A549 (cell line): ENCODE measurements around the gene RAB20. TPM values are rescaled to one million over a fixed set of nuclear protein-coding genes. Genes with fewer than 3 reads are reported as not detected.

Experiments used
- ATAC-seq, 2 experiments: fragments of 200-7000 bp in 1 of 2; fragments of >200 bp in 1 of 2; cut with Nextera tagmentation in 1 of 2; cut with Tn5 transposase in 1 of 2; 3 replicates each; pipeline versions ENCODE4 v1.8.0 to v1.9.1; 2018 to 2020; ENCODE audit warnings: mild to moderate bottlenecking in 1 of 2, moderate library complexity in 1 of 2
- CTCF ChIA-PET: fragments of 300-600 bp; sonication (Branson Sonifier 250); formaldehyde crosslinking; extraction: SDS; loops from one replicate; lab custom pipeline; 2021; ENCODE audit warnings: antibody characterized with exemption, inconsistent platforms; lab: Yijun Ruan, JAX
- POLR2A ChIA-PET: fragments of 350-600 bp; formaldehyde crosslinking; extraction: SDS; loops from one replicate; lab custom pipeline; 2021; ENCODE audit warnings: antibody characterized with exemption, inconsistent platforms; lab: Yijun Ruan, JAX
- DNase-seq, 2 experiments: peaks; one replicate each; pipeline versions ENCODE4 v3.0.0 to v3.0.0-alpha.2; 2011 to 2016; ENCODE audit warnings: low read depth in 1 of 2, low spot score in 1 of 2
- FAIRE-seq: peaks from 2 replicates; lab custom pipeline; 2011; peaks lifted over from hg19 to GRCh38; lab: Jason Lieb, UNC
- H3K27ac ChIP-seq, 2 experiments: fragments of >200 bp; sonication (Bioruptor Twin); formaldehyde crosslinking; 3 replicates each; pipeline ENCODE4 v1.5.1; 2016 to 2017
- H3K4me1 ChIP-seq: fragments of >200 bp; sonication (Bioruptor Twin); formaldehyde crosslinking; 3 replicates; pipeline ENCODE4 v1.6.1; 2016
- H3K4me2 ChIP-seq: fragments of >200 bp; sonication (Bioruptor Twin); formaldehyde crosslinking; 3 replicates; pipeline ENCODE4 v1.6.1; 2016
- H3K4me3 ChIP-seq: fragments of >200 bp; sonication (Bioruptor Twin); formaldehyde crosslinking; 3 replicates; pipeline ENCODE4 v1.5.1; 2016
- H3K9me3 ChIP-seq: fragments of >200 bp; sonication (Bioruptor Twin); formaldehyde crosslinking; 3 replicates; pipeline ENCODE4 v1.6.1; 2016
- ATOH8 ChIP-seq: fragments of 250-450 bp; sonication (Bioruptor Pico); IDR thresholded peaks from 2 replicates; pipeline ENCODE4 v1.5.0; 2020; ENCODE audit warnings: low read depth, mild to moderate bottlenecking, moderate library complexity
- CBX8 ChIP-seq: fragments of 200-600 bp; sonication (generic); IDR thresholded peaks from 2 replicates; pipeline ENCODE4 v1.6.1; 2016
- CHD2 ChIP-seq: fragments of 150-350 bp; IDR thresholded peaks from 2 replicates; pipeline ENCODE4 v1.6.1; 2014; ENCODE audit warnings: low read length; ENCODE audit not compliant: partially characterized antibody
- EHF ChIP-seq: fragments of 250-450 bp; sonication (Bioruptor Pico); IDR thresholded peaks from 2 replicates; pipeline ENCODE4 v1.5.0; 2020; ENCODE audit warnings: mild to moderate bottlenecking
- ESRRA ChIP-seq: fragments of 150-350 bp; IDR thresholded peaks from 2 replicates; pipeline ENCODE4 v1.6.1; 2014; ENCODE audit warnings: mild to moderate bottlenecking, low read length, borderline replicate concordance
- GATA3 ChIP-seq: IDR thresholded peaks from 2 replicates; pipeline ENCODE4 v1.6.1; 2012; ENCODE audit warnings: borderline replicate concordance
- HDAC2 ChIP-seq: fragments of 200-600 bp; sonication (generic); IDR thresholded peaks from 2 replicates; pipeline ENCODE4 v1.6.1; 2016
- HOXB13 ChIP-seq: fragments of 250-450 bp; sonication (Bioruptor Pico); IDR thresholded peaks from 2 replicates; pipeline ENCODE4 v1.5.0; 2020; ENCODE audit warnings: low read depth, mild to moderate bottlenecking, moderate library complexity
- JUNB ChIP-seq: fragments of >200 bp; sonication (Bioruptor Twin); formaldehyde crosslinking; IDR thresholded peaks from 2 replicates; pipeline ENCODE4 v1.6.1; 2016
- KDM1A ChIP-seq: fragments of 200-600 bp; sonication (generic); IDR thresholded peaks from 2 replicates; pipeline ENCODE4 v1.6.1; 2016; ENCODE audit warnings: low read depth, mild to moderate bottlenecking
- PHF8 ChIP-seq: fragments of 200-600 bp; sonication (generic); IDR thresholded peaks from 2 replicates; pipeline ENCODE4 v1.6.1; 2016; ENCODE audit warnings: low read depth, mild to moderate bottlenecking, antibody characterized with exemption, moderate library complexity, borderline replicate concordance
- POLR2A ChIP-seq: IDR thresholded peaks from 2 replicates; pipeline ENCODE4 v1.6.1; 2012; ENCODE audit warnings: mild to moderate bottlenecking, low read length
- SMC3 ChIP-seq: fragments of >200 bp; sonication (Bioruptor Twin); formaldehyde crosslinking; IDR thresholded peaks from 3 replicates; pipeline ENCODE4 v1.6.1; 2018; ENCODE audit warnings: inconsistent platforms
- TFCP2L1 ChIP-seq: fragments of 250-450 bp; sonication (Bioruptor Pico); IDR thresholded peaks from 2 replicates; pipeline ENCODE4 v1.5.0; 2021; ENCODE audit warnings: mild to moderate bottlenecking
- TP53 ChIP-seq: fragments of 250-450 bp; sonication (Bioruptor Pico); IDR thresholded peaks from 2 replicates; pipeline ENCODE4 v1.5.0; 2021; ENCODE audit warnings: mild to moderate bottlenecking, moderate library complexity
- ZC3H11A ChIP-seq: fragments of 450-650 bp; IDR thresholded peaks from 2 replicates; pipeline ENCODE4 v1.6.1; 2014; ENCODE audit warnings: antibody characterized with exemption, mild to moderate bottlenecking
- WGBS: methylation state at CpG from one replicate; pipeline ENCODE4 v1.1.6; 2017; ENCODE audit errors: missing lambda C conversion rate; 5-methylcytosine and 5-hydroxymethylcytosine counted together
- polyA plus RNA-seq, 4 experiments: library from polyadenylated mRNA; depleted of rRNA in 3 of 4; stranded (reverse); fragments of >200 nt; fragmentation: RNase III in 1 of 4; extraction: RNeasy Plus Mini Kit Qiagen cat#74134 plus additional on column Dnase treatment in 1 of 4; gene quantifications; 2 replicates in 3 of 4; 3 replicates in 1 of 4; pipeline ENCODE4 v1.2.3, GENCODE V29; 2011 to 2017
- TF ChIP-seq, protein P1 (sequence below): fragments of >200 bp; sonication (Bioruptor Twin); formaldehyde crosslinking; IDR thresholded peaks from 3 replicates; pipeline ENCODE4 v1.6.1; 2016
- TF ChIP-seq, protein P2 (sequence below): fragments of 150-350 bp; IDR thresholded peaks from 2 replicates; pipeline ENCODE4 v1.6.1; 2014; ENCODE audit warnings: low read depth, mild to moderate bottlenecking, low read length
- TF ChIP-seq, protein P3 (sequence below): fragments of >200 bp; sonication (Bioruptor Twin); formaldehyde crosslinking; IDR thresholded peaks from 3 replicates; pipeline ENCODE4 v1.5.1; 2016

RAB20 gene
- polyA plus RNA-seq, 2 of the 4 experiments (the other 2 are of a cell fraction): 1.0 to 1.5 TPM

DNA sequence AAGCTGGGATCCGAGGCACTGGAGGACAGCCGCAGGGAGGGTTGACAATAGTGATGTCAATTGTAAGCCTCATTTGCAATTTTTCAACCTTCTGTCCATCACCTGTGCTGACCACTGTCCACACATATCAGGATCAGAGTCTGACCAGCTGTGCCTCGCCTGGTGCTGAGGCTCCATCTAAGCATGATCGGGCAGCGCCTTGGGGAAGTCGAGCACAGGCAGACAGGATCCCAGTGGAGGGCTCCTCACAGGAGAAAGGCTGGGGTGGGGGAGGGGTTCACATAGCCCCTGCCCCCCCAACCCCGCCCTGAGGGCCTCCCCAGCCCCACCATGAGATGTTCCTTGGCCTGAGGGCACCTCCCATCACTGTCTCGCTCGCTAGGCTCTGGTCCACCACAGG is 60.3 kb downstream of the RAB20 start:
- FAIRE-seq: no peak
- 90% methylated on average over 8 of the region's 9 CpGs for WGBS
- ATAC-seq: no peak

GRCh38 chr13:110500341-110500740 is 61.2 kb downstream of the RAB20 start:
- ChIA-PET POLR2A (no interaction called here), CTCF (no interaction called here)
- H3K4me3 ChIP-seq: no peak overlapping the region
- H3K9me3 ChIP-seq: no peaks in the 10 kb centered on the region
- ATAC-seq (no peak), FAIRE-seq (no peak), DNase-seq (no peak)
- no peak overlapping the region for H3K27ac ChIP-seq
- no peaks in the 10 kb centered on the region for H3K4me1 ChIP-seq
- H3K4me2 ChIP-seq: no peak overlapping the region
- TF ChIP-seq, protein P1, sequence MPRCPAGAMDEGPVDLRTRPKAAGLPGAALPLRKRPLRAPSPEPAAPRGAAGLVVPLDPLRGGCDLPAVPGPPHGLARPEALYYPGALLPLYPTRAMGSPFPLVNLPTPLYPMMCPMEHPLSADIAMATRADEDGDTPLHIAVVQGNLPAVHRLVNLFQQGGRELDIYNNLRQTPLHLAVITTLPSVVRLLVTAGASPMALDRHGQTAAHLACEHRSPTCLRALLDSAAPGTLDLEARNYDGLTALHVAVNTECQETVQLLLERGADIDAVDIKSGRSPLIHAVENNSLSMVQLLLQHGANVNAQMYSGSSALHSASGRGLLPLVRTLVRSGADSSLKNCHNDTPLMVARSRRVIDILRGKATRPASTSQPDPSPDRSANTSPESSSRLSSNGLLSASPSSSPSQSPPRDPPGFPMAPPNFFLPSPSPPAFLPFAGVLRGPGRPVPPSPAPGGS: no peak
- TF ChIP-seq, protein P2, sequence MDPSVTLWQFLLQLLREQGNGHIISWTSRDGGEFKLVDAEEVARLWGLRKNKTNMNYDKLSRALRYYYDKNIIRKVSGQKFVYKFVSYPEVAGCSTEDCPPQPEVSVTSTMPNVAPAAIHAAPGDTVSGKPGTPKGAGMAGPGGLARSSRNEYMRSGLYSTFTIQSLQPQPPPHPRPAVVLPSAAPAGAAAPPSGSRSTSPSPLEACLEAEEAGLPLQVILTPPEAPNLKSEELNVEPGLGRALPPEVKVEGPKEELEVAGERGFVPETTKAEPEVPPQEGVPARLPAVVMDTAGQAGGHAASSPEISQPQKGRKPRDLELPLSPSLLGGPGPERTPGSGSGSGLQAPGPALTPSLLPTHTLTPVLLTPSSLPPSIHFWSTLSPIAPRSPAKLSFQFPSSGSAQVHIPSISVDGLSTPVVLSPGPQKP: no peak
- TF ChIP-seq EHF (CRISPR knock-in tag) (no peak), ATOH8 (no peak), TFCP2L1 (CRISPR knock-in tag) (no peak)
- TF ChIP-seq, protein P3, sequence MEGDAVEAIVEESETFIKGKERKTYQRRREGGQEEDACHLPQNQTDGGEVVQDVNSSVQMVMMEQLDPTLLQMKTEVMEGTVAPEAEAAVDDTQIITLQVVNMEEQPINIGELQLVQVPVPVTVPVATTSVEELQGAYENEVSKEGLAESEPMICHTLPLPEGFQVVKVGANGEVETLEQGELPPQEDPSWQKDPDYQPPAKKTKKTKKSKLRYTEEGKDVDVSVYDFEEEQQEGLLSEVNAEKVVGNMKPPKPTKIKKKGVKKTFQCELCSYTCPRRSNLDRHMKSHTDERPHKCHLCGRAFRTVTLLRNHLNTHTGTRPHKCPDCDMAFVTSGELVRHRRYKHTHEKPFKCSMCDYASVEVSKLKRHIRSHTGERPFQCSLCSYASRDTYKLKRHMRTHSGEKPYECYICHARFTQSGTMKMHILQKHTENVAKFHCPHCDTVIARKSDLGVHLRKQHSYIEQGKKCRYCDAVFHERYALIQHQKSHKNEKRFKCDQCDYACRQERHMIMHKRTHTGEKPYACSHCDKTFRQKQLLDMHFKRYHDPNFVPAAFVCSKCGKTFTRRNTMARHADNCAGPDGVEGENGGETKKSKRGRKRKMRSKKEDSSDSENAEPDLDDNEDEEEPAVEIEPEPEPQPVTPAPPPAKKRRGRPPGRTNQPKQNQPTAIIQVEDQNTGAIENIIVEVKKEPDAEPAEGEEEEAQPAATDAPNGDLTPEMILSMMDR: no peak
- TF ChIP-seq, all 56 proteins: peak for 0
- WGBS: 71% methylated on average over 3 of the region's 3 CpGs

More for the DNA sequence above, 60.3 kb downstream of the RAB20 start:
- Histone ChIP-seq H3K4me1 (no peaks in the 10 kb centered on the region), H3K27ac (no peak overlapping the region)
- no peak for DNase-seq
- no peak for TF ChIP-seq KDM1A
- no peak for TF ChIP-seq POLR2A
- TF ChIP-seq ZC3H11A: no peak
- no peak for TF ChIP-seq CBX8
- TF ChIP-seq, all 56 proteins: peak for 0
- no peak overlapping the region for H3K4me3 ChIP-seq
- ChIA-PET CTCF (no interaction called here), POLR2A (no interaction called here)
- H3K4me2 ChIP-seq: no peak overlapping the region
- H3K9me3 ChIP-seq: no peaks in the 10 kb centered on the region

GRCh38 chr13:110499621-110500281 is 61.8 kb downstream of the RAB20 start:
- Histone ChIP-seq H3K27ac (no peak overlapping the region), H3K4me2 (no peak overlapping the region)
- no peak for FAIRE-seq

More at GRCh38 chr13:110499621-110500281, 61.8 kb downstream of the RAB20 start:
- ChIA-PET POLR2A (no interaction called here), CTCF (no interaction called here)
- WGBS: 60% methylated on average over 10 of the region's 10 CpGs
- no peaks in the 10 kb centered on the region for H3K9me3 ChIP-seq
- H3K4me1 ChIP-seq: no peaks in the 10 kb centered on the region
- peak in 1 of 2 experiments; percentile 49; a peak in 3 of 6 replicates for ATAC-seq
- H3K4me3 ChIP-seq: no peak overlapping the region
- TF ChIP-seq HOXB13 (CRISPR knock-in tag): no peak
- no peak for TF ChIP-seq CBX8
- TF ChIP-seq, protein P2: no peak
- TF ChIP-seq HDAC2: no peak
- TF ChIP-seq, protein P1: no peak
- no peak for TF ChIP-seq CHD2
- TF ChIP-seq SMC3: no peak
- TF ChIP-seq, protein P3: no peak
- TF ChIP-seq JUNB: no peak
- no peak for TF ChIP-seq TFCP2L1 (CRISPR knock-in tag)
- no peak for TF ChIP-seq TP53 (CRISPR knock-in tag)
- no peak for TF ChIP-seq GATA3
- TF ChIP-seq PHF8: no peak
- no peak for TF ChIP-seq ESRRA
- peak in 1 of 2 experiments; percentile 31 for DNase-seq
